ENCODE results near the gene BAHCC1.
A peak's percentile ranks its signal among the peaks of the same experiment; 100 is the strongest.

Gene BAHCC1

GRCh38 chr17:81480140-81481072 lies 85.1 kb downstream of the BAHCC1 start:
- DNase-seq (ENCODE audit: low spot score) = peak; percentile 21

- peak; percentile 71 for DNase-seq (ENCODE audit: low spot score)
Measured at GRCh38 chr17:81481073-81481799, 86.0 kb downstream of the BAHCC1 start.

GRCh38 chr17:81481815-81482505 lies 86.7 kb downstream of the BAHCC1 start:
- DNase-seq (ENCODE audit: low spot score) = no peak

DNA sequence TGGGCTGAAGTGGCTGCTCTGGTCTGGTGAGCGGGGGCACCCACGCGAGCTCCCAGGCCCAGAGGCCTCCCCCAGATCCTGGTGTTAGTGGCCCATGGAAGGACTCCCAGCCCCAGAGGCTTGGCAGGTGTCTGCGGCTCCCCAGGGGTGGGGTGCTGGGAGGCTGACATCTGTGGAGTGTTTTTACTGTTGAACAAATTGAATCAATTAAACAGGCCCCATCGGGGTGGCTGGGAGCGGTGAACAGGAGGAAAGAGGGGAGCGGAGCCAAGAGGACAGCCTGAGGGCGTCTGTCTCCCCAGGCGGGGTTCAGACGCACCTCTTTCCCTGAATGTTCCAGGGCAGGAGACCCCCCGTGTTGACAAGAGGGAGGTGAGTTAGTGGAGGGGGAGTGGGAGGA lies 87.4 kb downstream of the BAHCC1 start:
- no peak for DNase-seq (ENCODE audit: low spot score)

- DNase-seq (ENCODE audit: low spot score) = no peak
Measured at GRCh38 chr17:81483085-81483861, 88.0 kb downstream of the BAHCC1 start.

DNA sequence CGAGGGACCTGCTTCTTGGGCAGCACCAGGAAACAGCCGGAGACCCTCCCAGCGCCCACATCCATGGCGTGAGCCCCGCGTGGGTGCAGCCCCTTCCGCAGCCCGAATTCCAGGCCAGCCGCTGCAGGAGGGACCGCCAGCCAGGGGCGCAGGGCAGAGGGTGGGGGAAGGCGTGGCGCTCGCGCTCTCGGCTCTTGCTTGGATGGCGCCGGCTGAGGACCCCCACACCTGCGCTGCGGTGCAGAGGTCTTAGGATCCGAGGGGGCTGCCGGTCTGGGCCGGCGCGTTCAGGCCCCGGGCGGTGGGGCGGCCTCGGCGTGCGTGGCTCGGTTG lies 88.6 kb downstream of the BAHCC1 start:
- DNase-seq (ENCODE audit: low spot score) = no peak

DNA sequence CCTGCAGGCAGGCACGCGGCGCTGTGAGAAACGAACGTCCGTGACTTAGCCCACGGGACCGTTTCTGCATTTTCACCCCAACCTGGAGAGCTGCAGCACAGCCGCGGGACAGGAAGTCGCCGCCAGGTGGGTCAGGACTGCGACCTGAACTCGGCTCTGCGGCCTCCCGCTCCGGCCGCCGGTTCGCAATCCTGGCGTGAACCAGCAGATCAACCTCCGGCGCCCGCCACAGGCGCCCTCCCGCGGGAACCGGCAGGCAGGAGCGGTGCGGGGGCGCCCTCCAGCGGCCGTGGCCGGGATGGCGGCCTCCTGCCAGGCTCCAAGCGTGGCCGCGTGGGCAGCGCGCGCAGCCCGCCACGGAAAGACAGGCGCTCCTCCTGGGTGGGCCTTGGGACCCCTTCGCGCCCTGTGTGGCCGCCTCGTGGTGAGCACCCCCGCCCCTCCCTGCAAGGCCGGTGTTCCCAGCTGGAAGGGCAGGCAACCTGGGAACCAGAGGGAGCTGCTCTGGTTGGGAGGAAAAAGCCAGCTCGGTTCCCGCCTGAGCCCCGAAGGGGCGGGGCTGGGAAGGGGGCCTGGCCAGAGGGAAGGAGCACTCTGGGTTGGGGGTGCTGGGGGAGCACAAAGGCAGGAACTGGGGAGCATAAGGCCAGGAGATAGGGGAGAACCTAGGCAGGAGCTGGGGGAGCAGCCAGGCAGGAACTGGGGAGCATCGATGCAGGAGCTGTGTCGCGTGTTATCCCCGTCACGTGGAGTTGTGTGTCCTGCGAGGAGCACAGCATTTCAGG lies 89.1 kb downstream of the BAHCC1 start:
- peak; percentile 84 for DNase-seq (ENCODE audit: low spot score)

DNA sequence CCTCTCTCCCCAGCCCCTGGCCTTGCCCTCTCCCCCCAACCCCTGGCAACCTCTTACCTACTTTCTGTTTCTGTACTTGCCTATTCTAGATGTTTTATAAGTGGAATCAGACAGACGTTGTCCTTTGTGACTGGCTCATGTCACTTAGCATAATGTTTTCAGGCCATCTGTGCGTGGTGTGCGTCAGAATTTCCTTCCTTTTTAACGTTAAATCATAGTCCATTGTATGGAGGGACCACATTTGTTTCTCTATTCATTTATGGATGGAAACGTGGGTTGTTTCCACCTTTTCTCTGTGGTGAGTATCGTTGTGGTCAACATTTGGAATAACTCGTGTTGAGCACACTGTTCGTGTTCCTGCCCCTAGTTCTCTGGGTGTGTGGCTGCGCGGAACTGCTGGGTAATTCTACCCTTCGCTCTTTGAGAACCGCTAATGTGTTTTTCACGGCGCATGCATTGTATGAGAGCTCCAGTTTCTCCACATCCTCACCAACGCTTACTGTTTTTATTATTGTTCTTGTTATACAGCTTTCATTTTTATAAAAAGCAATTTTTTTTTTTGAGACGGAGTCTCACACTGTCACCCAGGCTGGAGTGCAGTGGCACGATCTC lies 91.0 kb downstream of the BAHCC1 start:
- DNase-seq (ENCODE audit: low spot score) = no peak

GRCh38 chr17:81487089-81487486 lies 91.8 kb downstream of the BAHCC1 start:
- no peak for DNase-seq (ENCODE audit: low spot score)

- peak; percentile 53 for DNase-seq (ENCODE audit: low spot score)
Measured at GRCh38 chr17:81487487-81488275, 92.4 kb downstream of the BAHCC1 start.

- DNase-seq (ENCODE audit: low spot score) = no peak
Measured at GRCh38 chr17:81488276-81488860, 93.1 kb downstream of the BAHCC1 start.

- DNase-seq (ENCODE audit: low spot score) = no peak
Measured at GRCh38 chr17:81489012-81489997, 94.0 kb downstream of the BAHCC1 start.

GRCh38 chr17:81489998-81490992 lies 95.0 kb downstream of the BAHCC1 start:
- DNase-seq (ENCODE audit: low spot score) = no peak

- no peak for DNase-seq (ENCODE audit: low spot score)
Measured at GRCh38 chr17:81491181-81491581, 95.9 kb downstream of the BAHCC1 start.

DNA sequence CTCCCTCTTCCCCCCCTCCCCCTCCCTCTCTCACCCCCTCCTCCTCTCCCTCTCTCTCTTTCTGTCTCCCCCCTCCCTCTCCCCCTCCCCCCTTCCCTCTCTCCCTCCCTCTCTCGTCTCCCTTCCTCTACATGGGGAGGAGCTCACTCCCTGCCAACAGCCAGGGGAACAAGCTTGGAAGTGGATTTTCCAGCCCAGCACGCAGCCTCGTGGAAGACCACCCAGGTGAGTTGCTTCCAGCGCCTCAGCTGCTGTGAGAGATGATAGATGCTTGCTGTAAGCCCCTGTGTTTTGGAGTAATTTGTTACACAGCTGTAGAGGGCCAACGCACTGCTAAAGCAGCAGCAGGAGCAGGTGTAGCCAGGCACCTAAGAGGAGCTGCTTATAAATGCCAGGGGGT lies 96.5 kb downstream of the BAHCC1 start:
- DNase-seq (ENCODE audit: low spot score) = no peak

DNA sequence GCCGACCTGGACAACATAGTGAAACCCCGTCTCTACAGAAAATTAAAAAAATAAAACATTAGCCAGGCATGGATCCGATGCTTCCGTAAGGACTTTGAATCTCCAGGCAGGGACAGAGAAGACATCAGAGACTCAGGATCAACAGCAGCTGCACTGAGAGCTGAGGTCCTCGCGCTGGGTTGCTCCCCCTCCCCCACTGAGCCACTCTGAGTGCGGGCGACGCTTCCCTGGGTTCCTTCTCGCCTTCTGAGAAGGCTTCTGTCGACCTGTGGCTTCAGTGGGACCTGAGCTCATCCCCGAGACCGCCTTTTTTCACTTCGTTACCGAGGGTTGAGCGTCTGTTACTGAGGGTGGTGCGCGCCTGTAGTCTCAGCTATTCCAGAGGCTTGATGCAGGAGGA lies 96.9 kb downstream of the BAHCC1 start:
- DNase-seq (ENCODE audit: low spot score) = no peak

DNA sequence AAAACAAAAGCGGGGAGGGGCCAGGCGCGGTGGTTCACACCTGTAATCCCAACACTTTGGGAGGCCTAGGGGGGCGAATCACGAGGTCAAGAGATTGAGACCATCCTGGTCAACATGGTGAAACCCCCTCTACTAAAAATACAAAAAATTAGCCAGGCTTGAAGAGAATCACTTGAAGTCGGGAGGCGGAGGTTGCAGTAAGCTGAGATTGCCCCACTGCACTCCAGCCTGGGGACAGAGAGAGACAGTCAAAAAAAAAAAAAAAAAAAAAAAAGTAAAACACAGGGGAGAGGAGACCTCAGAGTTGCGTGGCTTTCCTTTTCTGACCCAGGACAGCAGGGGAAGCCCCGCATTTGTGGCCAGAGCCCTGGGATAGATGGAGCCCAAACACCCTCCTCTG lies 97.4 kb downstream of the BAHCC1 start:
- DNase-seq (ENCODE audit: low spot score) = no peak

All from cerebellar cortex (tissue), 1 donor.